ENCODE data around the gene ZBTB40.

ZBTB40 gene

GRCh38 chr1:22496536-22497160 lies 45.0 kb downstream of the ZBTB40 start:
- in situ Hi-C loops (cut with MboI; ENCODE audit: low sequenced_read_pairs) = no loop called here

GRCh38 chr1:22498463-22498862 lies 46.8 kb downstream of the ZBTB40 start:
- in situ Hi-C loops (cut with MboI; ENCODE audit: low sequenced_read_pairs) = no loop called here

- in situ Hi-C loops (cut with MboI; ENCODE audit: low sequenced_read_pairs) = no loop called here
Measured at GRCh38 chr1:22500058-22500457, 48.4 kb downstream of the ZBTB40 start.

- in situ Hi-C loops (cut with MboI; ENCODE audit: low sequenced_read_pairs) = no loop called here
Measured at GRCh38 chr1:22500471-22500870, 48.8 kb downstream of the ZBTB40 start.

GRCh38 chr1:22502202-22502601 lies 50.6 kb downstream of the ZBTB40 start:
- in situ Hi-C loops (cut with MboI; ENCODE audit: low sequenced_read_pairs) = no loop called here

GRCh38 chr1:22503721-22504410 lies 52.2 kb downstream of the ZBTB40 start:
- in situ Hi-C loops (cut with MboI; ENCODE audit: low sequenced_read_pairs) = no loop called here

GRCh38 chr1:22506130-22506692 lies 54.6 kb downstream of the ZBTB40 start:
- in situ Hi-C loops (cut with MboI; ENCODE audit: low sequenced_read_pairs) = no loop called here

- in situ Hi-C loops (cut with MboI; ENCODE audit: low sequenced_read_pairs) = no loop called here
Measured at GRCh38 chr1:22507587-22507986, 55.9 kb downstream of the ZBTB40 start.

GRCh38 chr1:22508329-22508728 lies 56.7 kb downstream of the ZBTB40 start:
- in situ Hi-C loops (cut with MboI; ENCODE audit: low sequenced_read_pairs) = no loop called here

GRCh38 chr1:22508991-22509390 lies 57.3 kb downstream of the ZBTB40 start:
- in situ Hi-C loops (cut with MboI; ENCODE audit: low sequenced_read_pairs) = no loop called here

GRCh38 chr1:22509815-22510214 lies 58.2 kb downstream of the ZBTB40 start:
- in situ Hi-C loops (cut with MboI; ENCODE audit: low sequenced_read_pairs) = no loop called here

- in situ Hi-C loops (cut with MboI; ENCODE audit: low sequenced_read_pairs) = no loop called here
Measured at GRCh38 chr1:22512873-22513272, 61.2 kb downstream of the ZBTB40 start.

- in situ Hi-C loops (cut with MboI; ENCODE audit: low sequenced_read_pairs) = no loop called here
Measured at GRCh38 chr1:22516906-22517571, 65.4 kb downstream of the ZBTB40 start.

GRCh38 chr1:22517956-22518355 lies 66.3 kb downstream of the ZBTB40 start:
- in situ Hi-C loops (cut with MboI; ENCODE audit: low sequenced_read_pairs) = no loop called here

GRCh38 chr1:22518379-22518778 lies 66.7 kb downstream of the ZBTB40 start:
- in situ Hi-C loops (cut with MboI; ENCODE audit: low sequenced_read_pairs) = no loop called here

GRCh38 chr1:22520871-22521270 lies 69.2 kb downstream of the ZBTB40 start:
- in situ Hi-C loops (cut with MboI; ENCODE audit: low sequenced_read_pairs) = no loop called here

GRCh38 chr1:22521692-22522091 lies 70.0 kb downstream of the ZBTB40 start:
- in situ Hi-C loops (cut with MboI; ENCODE audit: low sequenced_read_pairs) = no loop called here

- in situ Hi-C loops (cut with MboI; ENCODE audit: low sequenced_read_pairs) = no loop called here
Measured at GRCh38 chr1:22522221-22522743, 70.6 kb downstream of the ZBTB40 start.

- in situ Hi-C loops (cut with MboI; ENCODE audit: low sequenced_read_pairs) = no loop called here
Measured at GRCh38 chr1:22524481-22524880, 72.8 kb downstream of the ZBTB40 start.

GRCh38 chr1:22525211-22525610 lies 73.6 kb downstream of the ZBTB40 start:
- in situ Hi-C loops (cut with MboI; ENCODE audit: low sequenced_read_pairs) = no loop called here

- in situ Hi-C loops (cut with MboI; ENCODE audit: low sequenced_read_pairs) = no loop called here
Measured at GRCh38 chr1:22525646-22526045, 74.0 kb downstream of the ZBTB40 start.

GRCh38 chr1:22526098-22526497 lies 74.4 kb downstream of the ZBTB40 start:
- in situ Hi-C loops (cut with MboI; ENCODE audit: low sequenced_read_pairs) = no loop called here
